ENCODE measurements around the gene POLR3F. TPM values are rescaled to one million over a fixed set of nuclear protein-coding genes. Genes with fewer than 3 reads are reported as not detected.

Gene POLR3F
- total and polyA plus RNA-seq, 9 of the 15 experiments (the other 6 are each of a cell fraction or from before 2014, with no cell fraction given): 7.0 to 15.0 (median 9.6) TPM

DNA sequence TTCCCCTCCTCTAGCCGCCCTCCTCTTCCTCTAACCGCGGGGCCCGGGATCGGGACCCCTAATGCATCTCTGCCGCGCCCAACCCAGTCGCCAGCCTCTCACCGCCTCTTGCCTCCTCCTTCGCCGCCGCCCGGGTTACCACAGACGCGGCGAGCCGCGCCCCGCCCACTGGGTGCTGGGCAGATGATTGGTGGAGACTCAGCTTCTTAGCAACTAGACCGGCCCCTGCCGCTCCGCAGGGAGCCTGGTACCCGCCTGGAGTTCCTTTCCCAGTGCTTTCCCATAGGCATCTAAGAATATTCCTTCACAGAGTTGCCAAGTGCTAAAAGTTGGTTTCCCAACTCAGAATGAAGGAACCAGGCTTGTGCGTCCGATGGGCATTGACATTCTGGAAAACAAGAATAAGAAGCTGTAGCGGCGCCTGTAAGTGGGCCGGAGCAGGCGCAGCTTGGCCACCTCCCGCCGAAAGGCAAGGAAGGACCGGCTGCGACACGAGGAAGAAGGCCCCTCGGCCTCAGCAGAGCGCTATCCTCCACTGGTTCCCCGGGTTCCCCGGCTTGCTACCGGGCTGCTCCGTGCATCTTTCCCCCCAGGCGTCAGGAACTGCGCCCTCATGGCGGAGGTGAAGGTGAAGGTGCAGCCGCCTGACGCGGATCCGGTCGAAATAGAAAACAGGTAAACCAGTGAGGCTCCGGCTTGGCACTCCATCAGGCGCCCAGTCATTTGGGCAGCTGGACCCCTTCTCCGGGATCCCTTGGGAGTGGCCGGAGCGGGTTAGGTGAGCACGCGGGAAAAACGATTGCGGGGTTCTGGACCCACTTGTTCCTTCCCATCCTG lies at the start of gene POLR3F, which contains the start of gene DZANK1 (continued):
- TF ChIP-seq, protein P1, sequence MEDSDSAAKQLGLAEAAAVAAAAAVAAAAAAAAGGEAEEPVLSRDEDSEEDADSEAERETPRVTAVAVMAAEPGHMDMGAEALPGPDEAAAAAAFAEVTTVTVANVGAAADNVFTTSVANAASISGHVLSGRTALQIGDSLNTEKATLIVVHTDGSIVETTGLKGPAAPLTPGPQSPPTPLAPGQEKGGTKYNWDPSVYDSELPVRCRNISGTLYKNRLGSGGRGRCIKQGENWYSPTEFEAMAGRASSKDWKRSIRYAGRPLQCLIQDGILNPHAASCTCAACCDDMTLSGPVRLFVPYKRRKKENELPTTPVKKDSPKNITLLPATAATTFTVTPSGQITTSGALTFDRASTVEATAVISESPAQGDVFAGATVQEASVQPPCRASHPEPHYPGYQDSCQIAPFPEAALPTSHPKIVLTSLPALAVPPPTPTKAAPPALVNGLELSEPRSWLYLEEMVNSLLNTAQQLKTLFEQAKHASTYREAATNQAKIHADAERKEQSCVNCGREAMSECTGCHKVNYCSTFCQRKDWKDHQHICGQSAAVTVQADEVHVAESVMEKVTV (CRISPR knock-in tag; IDR thresholded peaks at IDR 0.05): no peak
- no peak for TF ChIP-seq STAT5B (CRISPR knock-in tag; IDR thresholded peaks at IDR 0.05)
- TF ChIP-seq, protein P2, sequence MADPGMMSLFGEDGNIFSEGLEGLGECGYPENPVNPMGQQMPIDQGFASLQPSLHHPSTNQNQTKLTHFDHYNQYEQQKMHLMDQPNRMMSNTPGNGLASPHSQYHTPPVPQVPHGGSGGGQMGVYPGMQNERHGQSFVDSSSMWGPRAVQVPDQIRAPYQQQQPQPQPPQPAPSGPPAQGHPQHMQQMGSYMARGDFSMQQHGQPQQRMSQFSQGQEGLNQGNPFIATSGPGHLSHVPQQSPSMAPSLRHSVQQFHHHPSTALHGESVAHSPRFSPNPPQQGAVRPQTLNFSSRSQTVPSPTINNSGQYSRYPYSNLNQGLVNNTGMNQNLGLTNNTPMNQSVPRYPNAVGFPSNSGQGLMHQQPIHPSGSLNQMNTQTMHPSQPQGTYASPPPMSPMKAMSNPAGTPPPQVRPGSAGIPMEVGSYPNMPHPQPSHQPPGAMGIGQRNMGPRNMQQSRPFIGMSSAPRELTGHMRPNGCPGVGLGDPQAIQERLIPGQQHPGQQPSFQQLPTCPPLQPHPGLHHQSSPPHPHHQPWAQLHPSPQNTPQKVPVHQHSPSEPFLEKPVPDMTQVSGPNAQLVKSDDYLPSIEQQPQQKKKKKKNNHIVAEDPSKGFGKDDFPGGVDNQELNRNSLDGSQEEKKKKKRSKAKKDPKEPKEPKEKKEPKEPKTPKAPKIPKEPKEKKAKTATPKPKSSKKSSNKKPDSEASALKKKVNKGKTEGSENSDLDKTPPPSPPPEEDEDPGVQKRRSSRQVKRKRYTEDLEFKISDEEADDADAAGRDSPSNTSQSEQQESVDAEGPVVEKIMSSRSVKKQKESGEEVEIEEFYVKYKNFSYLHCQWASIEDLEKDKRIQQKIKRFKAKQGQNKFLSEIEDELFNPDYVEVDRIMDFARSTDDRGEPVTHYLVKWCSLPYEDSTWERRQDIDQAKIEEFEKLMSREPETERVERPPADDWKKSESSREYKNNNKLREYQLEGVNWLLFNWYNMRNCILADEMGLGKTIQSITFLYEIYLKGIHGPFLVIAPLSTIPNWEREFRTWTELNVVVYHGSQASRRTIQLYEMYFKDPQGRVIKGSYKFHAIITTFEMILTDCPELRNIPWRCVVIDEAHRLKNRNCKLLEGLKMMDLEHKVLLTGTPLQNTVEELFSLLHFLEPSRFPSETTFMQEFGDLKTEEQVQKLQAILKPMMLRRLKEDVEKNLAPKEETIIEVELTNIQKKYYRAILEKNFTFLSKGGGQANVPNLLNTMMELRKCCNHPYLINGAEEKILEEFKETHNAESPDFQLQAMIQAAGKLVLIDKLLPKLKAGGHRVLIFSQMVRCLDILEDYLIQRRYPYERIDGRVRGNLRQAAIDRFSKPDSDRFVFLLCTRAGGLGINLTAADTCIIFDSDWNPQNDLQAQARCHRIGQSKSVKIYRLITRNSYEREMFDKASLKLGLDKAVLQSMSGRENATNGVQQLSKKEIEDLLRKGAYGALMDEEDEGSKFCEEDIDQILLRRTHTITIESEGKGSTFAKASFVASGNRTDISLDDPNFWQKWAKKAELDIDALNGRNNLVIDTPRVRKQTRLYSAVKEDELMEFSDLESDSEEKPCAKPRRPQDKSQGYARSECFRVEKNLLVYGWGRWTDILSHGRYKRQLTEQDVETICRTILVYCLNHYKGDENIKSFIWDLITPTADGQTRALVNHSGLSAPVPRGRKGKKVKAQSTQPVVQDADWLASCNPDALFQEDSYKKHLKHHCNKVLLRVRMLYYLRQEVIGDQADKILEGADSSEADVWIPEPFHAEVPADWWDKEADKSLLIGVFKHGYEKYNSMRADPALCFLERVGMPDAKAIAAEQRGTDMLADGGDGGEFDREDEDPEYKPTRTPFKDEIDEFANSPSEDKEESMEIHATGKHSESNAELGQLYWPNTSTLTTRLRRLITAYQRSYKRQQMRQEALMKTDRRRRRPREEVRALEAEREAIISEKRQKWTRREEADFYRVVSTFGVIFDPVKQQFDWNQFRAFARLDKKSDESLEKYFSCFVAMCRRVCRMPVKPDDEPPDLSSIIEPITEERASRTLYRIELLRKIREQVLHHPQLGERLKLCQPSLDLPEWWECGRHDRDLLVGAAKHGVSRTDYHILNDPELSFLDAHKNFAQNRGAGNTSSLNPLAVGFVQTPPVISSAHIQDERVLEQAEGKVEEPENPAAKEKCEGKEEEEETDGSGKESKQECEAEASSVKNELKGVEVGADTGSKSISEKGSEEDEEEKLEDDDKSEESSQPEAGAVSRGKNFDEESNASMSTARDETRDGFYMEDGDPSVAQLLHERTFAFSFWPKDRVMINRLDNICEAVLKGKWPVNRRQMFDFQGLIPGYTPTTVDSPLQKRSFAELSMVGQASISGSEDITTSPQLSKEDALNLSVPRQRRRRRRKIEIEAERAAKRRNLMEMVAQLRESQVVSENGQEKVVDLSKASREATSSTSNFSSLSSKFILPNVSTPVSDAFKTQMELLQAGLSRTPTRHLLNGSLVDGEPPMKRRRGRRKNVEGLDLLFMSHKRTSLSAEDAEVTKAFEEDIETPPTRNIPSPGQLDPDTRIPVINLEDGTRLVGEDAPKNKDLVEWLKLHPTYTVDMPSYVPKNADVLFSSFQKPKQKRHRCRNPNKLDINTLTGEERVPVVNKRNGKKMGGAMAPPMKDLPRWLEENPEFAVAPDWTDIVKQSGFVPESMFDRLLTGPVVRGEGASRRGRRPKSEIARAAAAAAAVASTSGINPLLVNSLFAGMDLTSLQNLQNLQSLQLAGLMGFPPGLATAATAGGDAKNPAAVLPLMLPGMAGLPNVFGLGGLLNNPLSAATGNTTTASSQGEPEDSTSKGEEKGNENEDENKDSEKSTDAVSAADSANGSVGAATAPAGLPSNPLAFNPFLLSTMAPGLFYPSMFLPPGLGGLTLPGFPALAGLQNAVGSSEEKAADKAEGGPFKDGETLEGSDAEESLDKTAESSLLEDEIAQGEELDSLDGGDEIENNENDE (IDR thresholded peaks at IDR 0.05; ENCODE audit: low read depth, low read length): no peak
